HFF-Myc (cell line): ENCODE measurements around the gene BDH1.

Source experiments
- DNase-seq: peaks from one replicate; pipeline ENCODE4 v3.0.0-alpha.2; 2011; ENCODE audit warnings: low read depth; ENCODE audit errors: extremely low read depth
- H3K4me3 ChIP-seq: replicated peaks from 2 replicates; pipeline ENCODE4 v1.5.1; 2011; ENCODE audit warnings: low read depth, mild to moderate bottlenecking, control low read depth, low read length
- TF ChIP-seq, protein P1 (sequence below): IDR thresholded peaks from 2 replicates; pipeline ENCODE4 v1.5.1; 2012; ENCODE audit warnings: mild to moderate bottlenecking, low read depth, low read length, control low read depth; ENCODE audit errors: missing control alignments

The BDH1 gene

DNA sequence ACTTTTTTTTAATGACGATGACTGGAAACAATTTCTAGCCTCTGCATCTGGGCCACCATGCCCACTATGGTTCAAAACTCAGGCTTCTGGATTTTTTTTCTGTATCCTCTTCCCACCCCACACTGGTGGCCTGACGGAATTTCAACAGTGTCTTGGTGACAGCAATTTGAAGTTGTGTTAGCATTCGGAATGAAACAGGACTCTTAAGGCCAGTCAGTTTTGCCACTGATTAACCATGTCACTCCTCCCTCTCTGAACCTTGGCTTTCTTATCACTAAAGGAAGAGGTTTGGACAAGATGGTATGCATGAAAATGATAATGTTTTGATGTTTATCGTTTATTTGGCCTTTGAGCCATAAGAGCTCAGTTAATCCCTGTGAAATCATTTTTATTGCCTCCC, 41.6 kb upstream of the BDH1 start:
- no peak for DNase-seq
- TF ChIP-seq, protein P1, sequence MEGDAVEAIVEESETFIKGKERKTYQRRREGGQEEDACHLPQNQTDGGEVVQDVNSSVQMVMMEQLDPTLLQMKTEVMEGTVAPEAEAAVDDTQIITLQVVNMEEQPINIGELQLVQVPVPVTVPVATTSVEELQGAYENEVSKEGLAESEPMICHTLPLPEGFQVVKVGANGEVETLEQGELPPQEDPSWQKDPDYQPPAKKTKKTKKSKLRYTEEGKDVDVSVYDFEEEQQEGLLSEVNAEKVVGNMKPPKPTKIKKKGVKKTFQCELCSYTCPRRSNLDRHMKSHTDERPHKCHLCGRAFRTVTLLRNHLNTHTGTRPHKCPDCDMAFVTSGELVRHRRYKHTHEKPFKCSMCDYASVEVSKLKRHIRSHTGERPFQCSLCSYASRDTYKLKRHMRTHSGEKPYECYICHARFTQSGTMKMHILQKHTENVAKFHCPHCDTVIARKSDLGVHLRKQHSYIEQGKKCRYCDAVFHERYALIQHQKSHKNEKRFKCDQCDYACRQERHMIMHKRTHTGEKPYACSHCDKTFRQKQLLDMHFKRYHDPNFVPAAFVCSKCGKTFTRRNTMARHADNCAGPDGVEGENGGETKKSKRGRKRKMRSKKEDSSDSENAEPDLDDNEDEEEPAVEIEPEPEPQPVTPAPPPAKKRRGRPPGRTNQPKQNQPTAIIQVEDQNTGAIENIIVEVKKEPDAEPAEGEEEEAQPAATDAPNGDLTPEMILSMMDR: no peak
- no peak overlapping the region for H3K4me3 ChIP-seq

DNA sequence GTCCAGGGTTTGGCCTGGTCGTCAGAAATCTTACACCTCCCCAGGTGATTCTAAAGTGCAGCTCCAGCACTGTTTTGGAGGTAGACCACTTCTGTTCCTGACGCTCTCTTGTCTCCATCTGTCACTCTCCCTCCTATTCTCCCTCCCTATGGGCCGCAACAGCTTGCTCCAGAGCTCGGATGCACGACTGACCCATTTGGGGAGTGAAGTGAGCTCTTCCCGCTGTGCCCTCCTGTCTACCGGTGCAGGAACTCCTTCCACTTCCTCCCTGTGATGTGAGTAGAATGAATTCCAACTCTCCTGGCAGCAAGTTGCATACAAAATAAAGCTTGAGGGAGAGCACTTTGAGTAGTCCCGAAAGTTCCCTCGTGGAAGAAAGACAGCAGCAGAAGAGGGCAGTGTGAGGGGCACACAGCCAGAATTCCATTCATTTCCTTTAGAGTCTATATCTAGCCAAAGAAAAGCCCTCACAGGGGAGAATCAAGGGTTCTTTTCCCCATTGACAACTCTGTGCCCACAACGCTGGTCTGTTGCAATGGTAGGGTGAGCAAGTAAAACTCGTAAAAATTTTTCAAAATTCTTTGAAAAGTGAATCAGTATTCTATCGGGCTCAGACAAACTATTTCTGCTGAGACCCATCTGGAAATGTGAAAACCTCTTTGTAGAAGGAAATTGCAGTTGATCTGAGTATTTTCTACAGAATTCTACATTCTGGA, 39.9 kb upstream of the BDH1 start:
- no peak for DNase-seq
- TF ChIP-seq, protein P1: no peak
- H3K4me3 ChIP-seq: no peak overlapping the region

- TF ChIP-seq, protein P1: no peak
- no peak overlapping the region for H3K4me3 ChIP-seq
- no peak for DNase-seq
These were observed 37.2 kb upstream of the BDH1 start for GRCh38 chr3:197593046-197593380.

DNA sequence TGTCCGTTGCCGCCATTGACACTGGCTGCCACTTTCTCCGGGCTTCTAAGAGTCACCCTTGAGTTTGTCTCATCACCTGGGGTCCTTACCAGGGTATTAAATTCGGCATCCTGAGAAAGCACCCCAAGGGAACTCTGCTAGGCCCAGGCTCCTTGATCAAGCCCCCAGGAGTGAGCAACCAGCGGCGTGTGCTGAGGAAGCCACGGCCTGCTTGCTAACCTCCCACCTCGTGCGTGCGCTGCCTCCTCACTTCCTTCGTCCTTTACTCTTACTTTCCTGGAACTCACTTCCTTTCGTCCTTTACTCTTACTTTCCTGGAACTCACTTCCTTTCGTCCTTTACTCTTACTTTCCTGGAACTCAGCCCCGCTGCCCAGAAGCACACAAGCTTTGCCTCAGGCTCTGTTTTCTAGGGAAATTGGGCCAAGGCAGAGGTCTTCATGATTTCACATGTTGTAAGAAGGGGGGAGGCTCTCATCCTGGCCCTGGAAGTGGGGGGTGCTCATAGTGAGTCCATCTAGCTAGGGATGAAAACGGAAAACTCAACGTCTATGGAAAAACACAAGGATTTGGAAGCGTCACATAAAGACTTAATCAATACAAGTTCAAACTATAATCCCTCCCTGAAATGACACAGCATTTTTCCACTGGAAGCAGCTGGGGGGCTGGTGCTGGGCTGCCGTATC, 36.7 kb upstream of the BDH1 start:
- DNase-seq: no peak
- TF ChIP-seq, protein P1: no peak
- no peak overlapping the region for H3K4me3 ChIP-seq

DNA sequence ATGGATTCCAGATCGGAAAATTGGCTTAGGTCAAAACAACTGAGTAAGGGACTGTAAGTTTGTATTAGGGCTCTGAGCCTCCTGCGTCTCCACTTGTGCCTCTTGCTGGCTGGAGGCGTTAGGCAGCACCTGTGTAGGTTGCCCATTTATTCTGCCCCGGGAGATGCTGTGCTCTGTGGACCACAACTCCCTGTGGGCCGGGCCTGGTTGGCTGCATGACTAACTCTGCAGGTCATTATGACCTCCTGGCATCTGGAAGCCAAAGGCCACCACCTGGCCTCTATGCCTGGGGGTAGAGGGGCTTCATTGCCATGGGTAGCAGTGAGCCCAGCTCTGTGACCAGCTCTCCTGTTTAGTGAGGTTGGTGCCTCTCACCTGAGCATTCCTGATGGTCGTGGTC, 36.0 kb upstream of the BDH1 start:
- DNase-seq: no peak
- H3K4me3 ChIP-seq: no peak overlapping the region
- TF ChIP-seq, protein P1: no peak

GRCh38 chr3:197590313-197590962, 34.7 kb upstream of the BDH1 start:
- no peak overlapping the region for H3K4me3 ChIP-seq
- TF ChIP-seq, protein P1: no peak
- no peak for DNase-seq
